Gastrocnemius medialis (tissue), 4 donors: ENCODE data around the gene IMPACT.

Experiments
- POLR2A ChIP-seq, 2 donors: fragments of 450-650 bp; IDR thresholded peaks; one replicate each; pipeline ENCODE4 v1.6.1; 2017; ENCODE audit warnings: antibody characterized with exemption in 2 of 2, mild to moderate bottlenecking in 2 of 2, moderate library complexity in 2 of 2
- TF ChIP-seq, protein P1 (sequence below), 5 experiments: fragments of 450-650 bp in 3 of 5; fragments of 200-600 bp in 2 of 5; sonication (generic) in 2 of 5; IDR thresholded peaks in 4 of 5; conservative IDR thresholded peaks in 1 of 5; 1 replicate in 4 of 5; 2 replicates in 1 of 5; pipeline ENCODE4 v1.5.1; 2016 to 2019; ENCODE audit warnings: antibody characterized with exemption in 5 of 5, mild to moderate bottlenecking in 3 of 5, moderate library complexity in 3 of 5

GRCh38 chr18:24443870-24444269, 17.4 kb downstream of the IMPACT start:
- TF ChIP-seq, protein P1, sequence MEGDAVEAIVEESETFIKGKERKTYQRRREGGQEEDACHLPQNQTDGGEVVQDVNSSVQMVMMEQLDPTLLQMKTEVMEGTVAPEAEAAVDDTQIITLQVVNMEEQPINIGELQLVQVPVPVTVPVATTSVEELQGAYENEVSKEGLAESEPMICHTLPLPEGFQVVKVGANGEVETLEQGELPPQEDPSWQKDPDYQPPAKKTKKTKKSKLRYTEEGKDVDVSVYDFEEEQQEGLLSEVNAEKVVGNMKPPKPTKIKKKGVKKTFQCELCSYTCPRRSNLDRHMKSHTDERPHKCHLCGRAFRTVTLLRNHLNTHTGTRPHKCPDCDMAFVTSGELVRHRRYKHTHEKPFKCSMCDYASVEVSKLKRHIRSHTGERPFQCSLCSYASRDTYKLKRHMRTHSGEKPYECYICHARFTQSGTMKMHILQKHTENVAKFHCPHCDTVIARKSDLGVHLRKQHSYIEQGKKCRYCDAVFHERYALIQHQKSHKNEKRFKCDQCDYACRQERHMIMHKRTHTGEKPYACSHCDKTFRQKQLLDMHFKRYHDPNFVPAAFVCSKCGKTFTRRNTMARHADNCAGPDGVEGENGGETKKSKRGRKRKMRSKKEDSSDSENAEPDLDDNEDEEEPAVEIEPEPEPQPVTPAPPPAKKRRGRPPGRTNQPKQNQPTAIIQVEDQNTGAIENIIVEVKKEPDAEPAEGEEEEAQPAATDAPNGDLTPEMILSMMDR (IDR thresholded peaks at IDR 0.05 in 4 of 5, conservative IDR thresholded peaks at IDR 0.05 in 1 of 5): no peak
- no peak for TF ChIP-seq POLR2A (IDR thresholded peaks at IDR 0.05)
